Upper lobe of right lung (tissue), 1 donor: ENCODE measurements around the gene DIS3L2. TPM values are rescaled to one million over a fixed set of nuclear protein-coding genes. Genes with fewer than 3 reads are reported as not detected.
A peak's percentile ranks its signal among the peaks of the same experiment; 100 is the strongest.

Experiments
- ATAC-seq: fragments of 200-7000 bp; cut with Tn5 transposase; one replicate; pipeline ENCODE4 v1.9.1; 2020; ENCODE audit warnings: mild to moderate bottlenecking, moderate library complexity
- DNase-seq: peaks from one replicate; pipeline ENCODE4 v3.0.0-alpha.2; 2020
- H3K27ac ChIP-seq: fragments of 200-600 bp; one replicate; pipeline ENCODE4 v1.8.0; 2022
- H3K27me3 ChIP-seq: fragments of 200-600 bp; one replicate; pipeline ENCODE4 v1.8.0; 2022; ENCODE audit warnings: mild to moderate bottlenecking
- H3K36me3 ChIP-seq: fragments of 200-600 bp; one replicate; pipeline ENCODE4 v1.8.0; 2022
- H3K4me1 ChIP-seq: fragments of 200-600 bp; one replicate; pipeline ENCODE4 v1.8.0; 2022
- H3K4me3 ChIP-seq: fragments of 200-600 bp; one replicate; pipeline ENCODE4 v1.8.0; 2022; ENCODE audit warnings: mild to moderate bottlenecking
- H3K9me3 ChIP-seq: fragments of 200-600 bp; one replicate; pipeline ENCODE4 v1.8.0; 2022
- intact Hi-C: fragments of 100-400 bp; cut with DNase I; formaldehyde crosslinking; loops from one replicate; pipeline ENCODE4 v1.11.0; 2022
- total RNA-seq: library from RNA; stranded (reverse); fragmentation: NEBNext Ultra II Directional; extraction: Animal tissue kit (Norgen Biotek cat#: 25700); gene quantifications from one replicate; pipeline ENCODE4 v1.2.1, GENCODE V29; 2021
- TF ChIP-seq, protein P1 (sequence below): fragments of 200-600 bp; IDR thresholded peaks from one replicate; pipeline ENCODE4 v1.8.0; 2022; ENCODE audit warnings: antibody characterized with exemption
- donor health status: DM: no; HTN: yes; CAD: no; lungs with severe emphysema.

The DIS3L2 gene
- total RNA-seq, 1 donor from 2014 or later: 35.8 TPM

DNA sequence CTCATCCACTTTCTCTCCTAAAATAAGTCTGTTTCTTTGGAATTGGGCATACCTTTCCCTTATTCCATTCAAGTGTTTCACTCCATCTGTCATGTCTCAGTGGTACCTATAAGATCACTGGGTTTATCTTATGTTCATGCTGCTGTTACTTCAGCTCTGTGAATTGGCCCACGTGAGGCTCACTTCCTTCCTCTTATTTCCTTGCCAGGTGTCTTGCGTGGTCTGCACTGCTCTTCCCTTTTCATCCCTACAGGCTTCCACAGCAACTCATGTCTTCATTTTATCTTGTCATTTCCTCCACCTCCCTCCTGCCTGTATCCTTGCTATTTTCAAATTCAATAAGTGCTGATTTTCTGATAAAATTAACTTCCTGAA is 258.0 kb downstream of the DIS3L2 start:
- Histone ChIP-seq H3K27ac (no peak overlapping the region), H3K4me3 (no peak overlapping the region), H3K27me3 (no peaks in the 10 kb centered on the region), H3K4me1 (no peaks in the 10 kb centered on the region), H3K36me3 (no peaks in the 10 kb centered on the region), H3K9me3 (no peaks in the 10 kb centered on the region)
- TF ChIP-seq, protein P1, sequence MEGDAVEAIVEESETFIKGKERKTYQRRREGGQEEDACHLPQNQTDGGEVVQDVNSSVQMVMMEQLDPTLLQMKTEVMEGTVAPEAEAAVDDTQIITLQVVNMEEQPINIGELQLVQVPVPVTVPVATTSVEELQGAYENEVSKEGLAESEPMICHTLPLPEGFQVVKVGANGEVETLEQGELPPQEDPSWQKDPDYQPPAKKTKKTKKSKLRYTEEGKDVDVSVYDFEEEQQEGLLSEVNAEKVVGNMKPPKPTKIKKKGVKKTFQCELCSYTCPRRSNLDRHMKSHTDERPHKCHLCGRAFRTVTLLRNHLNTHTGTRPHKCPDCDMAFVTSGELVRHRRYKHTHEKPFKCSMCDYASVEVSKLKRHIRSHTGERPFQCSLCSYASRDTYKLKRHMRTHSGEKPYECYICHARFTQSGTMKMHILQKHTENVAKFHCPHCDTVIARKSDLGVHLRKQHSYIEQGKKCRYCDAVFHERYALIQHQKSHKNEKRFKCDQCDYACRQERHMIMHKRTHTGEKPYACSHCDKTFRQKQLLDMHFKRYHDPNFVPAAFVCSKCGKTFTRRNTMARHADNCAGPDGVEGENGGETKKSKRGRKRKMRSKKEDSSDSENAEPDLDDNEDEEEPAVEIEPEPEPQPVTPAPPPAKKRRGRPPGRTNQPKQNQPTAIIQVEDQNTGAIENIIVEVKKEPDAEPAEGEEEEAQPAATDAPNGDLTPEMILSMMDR: no peak
- ATAC-seq (peak; percentile 23), DNase-seq (no peak)
- intact Hi-C loops: no loop called here

DNA sequence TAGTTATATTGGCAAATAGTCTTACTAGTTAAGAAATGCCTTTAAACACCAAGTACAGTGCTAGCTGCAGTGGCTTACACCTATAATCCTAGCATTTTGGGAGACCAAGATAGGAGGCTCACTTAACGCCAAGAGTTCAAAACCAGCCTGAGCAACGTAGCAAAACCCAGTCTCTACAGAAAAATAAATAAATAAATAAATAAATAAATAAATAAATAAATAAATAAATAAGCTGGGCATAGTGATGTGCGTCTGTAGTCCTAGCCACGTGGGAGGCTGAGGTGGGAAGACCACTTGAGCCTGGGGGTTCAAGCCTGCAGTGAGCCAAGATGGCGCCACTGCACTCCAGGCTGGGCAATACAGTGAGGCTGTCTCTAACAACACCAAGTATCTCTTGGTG is 258.4 kb downstream of the DIS3L2 start:
- Histone ChIP-seq H3K9me3 (no peaks in the 10 kb centered on the region), H3K36me3 (no peaks in the 10 kb centered on the region), H3K27me3 (no peaks in the 10 kb centered on the region), H3K4me1 (no peaks in the 10 kb centered on the region), H3K27ac (no peak overlapping the region), H3K4me3 (no peak overlapping the region)
- TF ChIP-seq, protein P1: no peak
- no peak for DNase-seq
- intact Hi-C loops: no loop called here
- ATAC-seq: no peak

DNA sequence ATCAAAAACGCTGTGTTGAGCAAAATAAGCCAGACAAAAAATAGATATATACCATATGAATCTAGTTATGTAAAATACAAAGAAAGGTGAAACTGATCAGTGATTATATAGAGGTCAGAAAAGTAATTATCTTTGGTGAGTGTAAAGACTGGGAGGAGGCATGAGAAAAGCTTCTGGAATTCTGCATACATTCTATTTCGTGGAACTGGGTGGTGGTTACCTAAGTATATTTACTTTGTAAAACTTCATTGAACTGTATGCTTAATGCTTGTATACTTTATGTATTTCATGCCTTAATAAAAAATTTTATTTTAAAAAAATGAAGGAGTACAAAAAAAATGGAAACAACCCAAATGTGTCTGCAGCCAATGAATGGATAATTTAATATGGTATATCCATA is 263.9 kb downstream of the DIS3L2 start:
- no peak for DNase-seq
- H3K4me3 ChIP-seq: no peak overlapping the region
- no peaks in the 10 kb centered on the region for H3K36me3 ChIP-seq
- intact Hi-C loops: no loop called here
- ATAC-seq: no peak
- no peaks in the 10 kb centered on the region for H3K9me3 ChIP-seq
- no peak overlapping the region for H3K27ac ChIP-seq
- TF ChIP-seq, protein P1: no peak
- H3K4me1 ChIP-seq: no peaks in the 10 kb centered on the region
- no peaks in the 10 kb centered on the region for H3K27me3 ChIP-seq

DNA sequence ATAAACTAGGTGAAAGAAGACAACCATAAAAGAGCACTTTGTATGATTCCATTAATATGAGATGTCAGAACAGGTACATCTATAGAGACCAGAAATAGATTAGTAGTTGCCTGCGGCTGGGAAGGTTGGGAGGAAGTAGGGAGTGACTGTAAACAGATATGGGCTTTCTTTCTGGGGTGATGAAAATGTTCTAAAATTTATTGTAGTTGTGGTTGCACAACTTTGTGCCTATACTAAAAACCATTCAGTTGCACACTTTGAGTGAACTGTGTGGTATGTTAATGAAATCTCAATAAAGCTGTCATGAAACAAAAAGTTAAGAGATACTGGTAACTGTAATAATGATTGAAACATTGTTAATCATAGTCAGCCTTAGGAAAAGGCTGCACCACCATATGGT is 264.4 kb downstream of the DIS3L2 start:
- no peak for ATAC-seq
- H3K27me3 ChIP-seq: no peaks in the 10 kb centered on the region
- no peak overlapping the region for H3K27ac ChIP-seq
- intact Hi-C loops: no loop called here
- no peak for DNase-seq
- H3K4me3 ChIP-seq: no peak overlapping the region
- H3K9me3 ChIP-seq: no peaks in the 10 kb centered on the region
- H3K36me3 ChIP-seq: no peaks in the 10 kb centered on the region
- TF ChIP-seq, protein P1: no peak
- H3K4me1 ChIP-seq: no peaks in the 10 kb centered on the region

DNA sequence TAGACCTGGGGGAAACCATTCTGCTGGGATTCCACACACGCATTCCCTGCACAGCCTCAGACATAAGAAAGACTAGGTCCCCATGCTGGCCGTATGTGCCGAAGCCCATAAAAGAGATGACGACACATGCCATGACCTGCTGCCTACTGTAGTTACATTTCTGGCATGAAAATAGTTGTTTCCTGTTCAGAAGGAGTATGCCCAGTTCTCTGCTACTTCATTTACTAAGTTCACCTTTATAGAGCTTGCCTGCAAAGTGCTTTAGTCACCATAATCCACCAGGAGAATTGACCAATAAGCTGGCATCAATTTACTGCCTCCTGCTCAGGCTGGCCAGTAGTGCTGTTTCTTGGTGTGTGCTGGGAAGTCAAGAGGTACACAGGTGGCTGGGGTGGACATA is 266.8 kb downstream of the DIS3L2 start:
- DNase-seq (no peak), ATAC-seq (no peak)
- intact Hi-C loops: no loop called here
- Histone ChIP-seq H3K27me3 (no peaks in the 10 kb centered on the region), H3K27ac (no peak overlapping the region), H3K4me1 (no peaks in the 10 kb centered on the region), H3K36me3 (no peaks in the 10 kb centered on the region), H3K4me3 (no peak overlapping the region), H3K9me3 (no peaks in the 10 kb centered on the region)
- TF ChIP-seq, protein P1: no peak
